ENCODE results near the gene SH3GL1. TPM values are rescaled to one million over a fixed set of nuclear protein-coding genes. Genes with fewer than 3 reads are reported as not detected.

Gene SH3GL1
- total and polyA plus RNA-seq, 9 of the 15 experiments (the other 6 are each of a cell fraction or from before 2014, with no cell fraction given): 1.7 to 75.3 (median 25.7) TPM

DNA sequence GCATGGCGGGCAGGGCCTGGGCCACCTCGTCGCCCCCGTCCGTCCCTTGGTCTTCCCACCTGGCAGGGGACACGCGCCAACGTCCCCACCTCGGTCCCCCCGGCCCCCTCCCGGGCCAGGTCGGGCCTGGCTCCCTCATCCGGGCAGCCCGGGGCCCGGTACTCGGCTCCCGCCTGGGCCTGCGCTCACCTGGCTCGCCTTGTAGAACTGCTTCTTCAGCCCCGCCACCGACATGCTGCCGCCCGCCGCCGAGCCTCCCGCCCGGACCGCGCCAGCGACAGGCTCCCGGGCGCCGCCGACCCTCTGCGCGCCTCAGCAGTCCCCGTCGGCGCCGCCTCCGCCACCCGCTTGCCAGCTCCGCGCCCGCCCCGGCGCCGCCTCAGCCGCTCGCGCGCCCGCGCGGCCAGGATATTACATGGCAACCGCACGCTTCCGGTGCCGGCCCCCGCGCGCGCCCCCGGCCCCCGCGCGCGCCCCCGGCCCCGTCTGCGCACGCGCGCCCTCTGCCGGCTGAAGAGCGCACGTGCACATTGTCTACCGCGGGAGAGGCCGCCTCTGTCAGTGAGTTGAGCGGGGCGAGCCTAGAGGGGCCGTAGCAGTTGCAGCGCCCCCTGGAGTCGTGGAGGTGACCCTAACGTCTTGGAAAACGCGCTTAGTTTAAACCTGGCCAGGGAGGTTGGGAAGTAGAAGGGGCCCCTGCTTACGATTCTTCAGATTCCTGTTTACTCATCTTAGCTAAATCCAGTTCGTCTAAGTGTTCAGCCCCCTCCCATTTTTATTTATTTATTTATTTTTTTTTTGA lies at the start of gene SH3GL1 (continued):
- no peak for TF ChIP-seq MBD2 (IDR thresholded peaks at IDR 0.05; ENCODE audit: borderline replicate concordance, low read depth)
- TF ChIP-seq ZNF23 (CRISPR knock-in tag; IDR thresholded peaks at IDR 0.05): no peak
- peak; percentile 32; the same call in 1 of the 2 replicates for TF ChIP-seq CBX1 (IDR thresholded peaks at IDR 0.05; ENCODE audit: low read depth)
- peak; percentile 81 for TF ChIP-seq CHD1 (IDR thresholded peaks at IDR 0.05; ENCODE audit: low read length)
- no peak for TF ChIP-seq MCM2 (IDR thresholded peaks at IDR 0.05; ENCODE audit: low read depth)
- no peak; the same call in 1 of the 2 replicates for TF ChIP-seq ZNF263 (CRISPR knock-in tag; IDR thresholded peaks at IDR 0.05; ENCODE audit: borderline replicate concordance)
- TF ChIP-seq GATAD2B (IDR thresholded peaks at IDR 0.05; ENCODE audit: borderline replicate concordance): peak; percentile 92
- TF ChIP-seq SRSF7 (optimal IDR thresholded peaks at IDR 0.05; ENCODE audit: low read depth, low read length): no peak
- peak; percentile 30; the same call in 1 of the 2 replicates for TF ChIP-seq NFE2 (IDR thresholded peaks at IDR 0.05; ENCODE audit: low read depth)
- no peak for TF ChIP-seq ZNF77 (CRISPR knock-in tag; IDR thresholded peaks at IDR 0.05)
- no peak for TF ChIP-seq ZNF551 (CRISPR knock-in tag; IDR thresholded peaks at IDR 0.05)
- TF ChIP-seq, protein P1, sequence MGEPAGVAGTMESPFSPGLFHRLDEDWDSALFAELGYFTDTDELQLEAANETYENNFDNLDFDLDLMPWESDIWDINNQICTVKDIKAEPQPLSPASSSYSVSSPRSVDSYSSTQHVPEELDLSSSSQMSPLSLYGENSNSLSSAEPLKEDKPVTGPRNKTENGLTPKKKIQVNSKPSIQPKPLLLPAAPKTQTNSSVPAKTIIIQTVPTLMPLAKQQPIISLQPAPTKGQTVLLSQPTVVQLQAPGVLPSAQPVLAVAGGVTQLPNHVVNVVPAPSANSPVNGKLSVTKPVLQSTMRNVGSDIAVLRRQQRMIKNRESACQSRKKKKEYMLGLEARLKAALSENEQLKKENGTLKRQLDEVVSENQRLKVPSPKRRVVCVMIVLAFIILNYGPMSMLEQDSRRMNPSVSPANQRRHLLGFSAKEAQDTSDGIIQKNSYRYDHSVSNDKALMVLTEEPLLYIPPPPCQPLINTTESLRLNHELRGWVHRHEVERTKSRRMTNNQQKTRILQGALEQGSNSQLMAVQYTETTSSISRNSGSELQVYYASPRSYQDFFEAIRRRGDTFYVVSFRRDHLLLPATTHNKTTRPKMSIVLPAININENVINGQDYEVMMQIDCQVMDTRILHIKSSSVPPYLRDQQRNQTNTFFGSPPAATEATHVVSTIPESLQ (CRISPR knock-in tag; IDR thresholded peaks at IDR 0.05): no peak; the same call in 1 of the 2 replicates
- TF ChIP-seq NCOA1 (IDR thresholded peaks at IDR 0.05; ENCODE audit: low read depth): no peak
- TF ChIP-seq FOXJ3 (CRISPR knock-in tag; IDR thresholded peaks at IDR 0.05): no peak
- no peak for TF ChIP-seq MYNN (IDR thresholded peaks at IDR 0.05)
- no peak for TF ChIP-seq MYNN (CRISPR knock-in tag; IDR thresholded peaks at IDR 0.05)
- TF ChIP-seq ZNF175 (CRISPR knock-in tag; IDR thresholded peaks at IDR 0.05; ENCODE audit: low read depth): peak; percentile 92
- no peak for TF ChIP-seq BCL6 (CRISPR knock-in tag; IDR thresholded peaks at IDR 0.05)
- no peak for TF ChIP-seq ZNF124 (CRISPR knock-in tag; IDR thresholded peaks at IDR 0.05)
- TF ChIP-seq, protein P2, sequence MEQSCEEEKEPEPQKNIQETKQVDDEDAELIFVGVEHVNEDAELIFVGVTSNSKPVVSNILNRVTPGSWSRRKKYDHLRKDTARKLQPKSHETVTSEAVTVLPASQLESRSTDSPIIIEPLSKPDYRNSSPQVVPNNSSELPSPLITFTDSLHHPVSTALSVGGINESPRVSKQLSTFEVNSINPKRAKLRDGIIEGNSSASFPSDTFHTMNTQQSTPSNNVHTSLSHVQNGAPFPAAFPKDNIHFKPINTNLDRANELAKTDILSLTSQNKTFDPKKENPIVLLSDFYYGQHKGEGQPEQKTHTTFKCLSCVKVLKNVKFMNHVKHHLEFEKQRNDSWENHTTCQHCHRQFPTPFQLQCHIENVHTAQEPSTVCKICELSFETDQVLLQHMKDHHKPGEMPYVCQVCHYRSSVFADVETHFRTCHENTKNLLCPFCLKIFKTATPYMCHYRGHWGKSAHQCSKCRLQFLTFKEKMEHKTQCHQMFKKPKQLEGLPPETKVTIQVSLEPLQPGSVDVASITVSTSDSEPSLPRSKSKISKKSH (CRISPR knock-in tag; IDR thresholded peaks at IDR 0.05): no peak
- no peak for TF ChIP-seq ETS2 (tag; IDR thresholded peaks at IDR 0.05; ENCODE audit: borderline replicate concordance, poor library complexity, severe bottlenecking)
- peak; percentile 52 to 63 for TF ChIP-seq RAD21 (CRISPR knock-in tag; conservative IDR thresholded peaks at IDR 0.05 in 1 of 2, IDR thresholded peaks at IDR 0.05 in 1 of 2)
- no peak for TF ChIP-seq JUNB (CRISPR knock-in tag; conservative IDR thresholded peaks at IDR 0.05)
- TF ChIP-seq, protein P3, sequence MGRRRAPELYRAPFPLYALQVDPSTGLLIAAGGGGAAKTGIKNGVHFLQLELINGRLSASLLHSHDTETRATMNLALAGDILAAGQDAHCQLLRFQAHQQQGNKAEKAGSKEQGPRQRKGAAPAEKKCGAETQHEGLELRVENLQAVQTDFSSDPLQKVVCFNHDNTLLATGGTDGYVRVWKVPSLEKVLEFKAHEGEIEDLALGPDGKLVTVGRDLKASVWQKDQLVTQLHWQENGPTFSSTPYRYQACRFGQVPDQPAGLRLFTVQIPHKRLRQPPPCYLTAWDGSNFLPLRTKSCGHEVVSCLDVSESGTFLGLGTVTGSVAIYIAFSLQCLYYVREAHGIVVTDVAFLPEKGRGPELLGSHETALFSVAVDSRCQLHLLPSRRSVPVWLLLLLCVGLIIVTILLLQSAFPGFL (CRISPR knock-in tag; IDR thresholded peaks at IDR 0.05): no peak
- peak; percentile 72 for TF ChIP-seq SMAD4 (CRISPR knock-in tag; conservative IDR thresholded peaks at IDR 0.05)

Data from K562 (cell line).